D341Med (cell line): ENCODE results near the gene KSR1.
A peak's percentile ranks its signal among the peaks of the same experiment; 100 is the strongest.
"Not testable (repeated sequence)": the region's sequence is repeated elsewhere in the genome, so short reads cannot be mapped to it uniquely, and the experiment has no call there.

ENCODE experiments used
- DNase-seq: peaks from one replicate; pipeline ENCODE4 v3.0.0; 2012; ENCODE audit warnings: low spot score

The KSR1 gene

GRCh38 chr17:27426471-27426870 is 29.8 kb upstream of the KSR1 start:
- not testable (repeated sequence) for DNase-seq

GRCh38 chr17:27427166-27427862 is 28.9 kb upstream of the KSR1 start:
- not testable (repeated sequence) for DNase-seq

GRCh38 chr17:27428781-27429505 is 27.3 kb upstream of the KSR1 start:
- DNase-seq, result no peak

GRCh38 chr17:27429666-27430382 is 26.4 kb upstream of the KSR1 start:
- no peak for DNase-seq

- DNase-seq, result no peak
Observed at GRCh38 chr17:27430383-27430840, 25.8 kb upstream of the KSR1 start.

GRCh38 chr17:27430882-27431491 is 25.3 kb upstream of the KSR1 start:
- peak; percentile 64 for DNase-seq

GRCh38 chr17:27433521-27433920 is 22.7 kb upstream of the KSR1 start:
- DNase-seq, result no peak

GRCh38 chr17:27435431-27436070 is 20.7 kb upstream of the KSR1 start:
- DNase-seq, result not testable (repeated sequence)

GRCh38 chr17:27438348-27438998 is 17.8 kb upstream of the KSR1 start:
- DNase-seq, result no peak

GRCh38 chr17:27439342-27439741 is 16.9 kb upstream of the KSR1 start:
- DNase-seq, result no peak

- DNase-seq, result no peak
Observed at GRCh38 chr17:27442702-27443101, 13.5 kb upstream of the KSR1 start.

GRCh38 chr17:27443491-27443890 is 12.8 kb upstream of the KSR1 start:
- DNase-seq, result no peak

- no peak for DNase-seq
Observed at GRCh38 chr17:27445971-27446370, 10.3 kb upstream of the KSR1 start.

- DNase-seq, result no peak
Observed at GRCh38 chr17:27446569-27447301, 9.5 kb upstream of the KSR1 start.

- DNase-seq, result not testable (repeated sequence)
Observed at GRCh38 chr17:27448534-27448933, 7.7 kb upstream of the KSR1 start.

- DNase-seq, result no peak
Observed at GRCh38 chr17:27449541-27449940, 6.7 kb upstream of the KSR1 start.

GRCh38 chr17:27449988-27450387 is 6.3 kb upstream of the KSR1 start:
- DNase-seq, result no peak

- no peak for DNase-seq
Observed at GRCh38 chr17:27450416-27450815, 5.8 kb upstream of the KSR1 start.

- no peak for DNase-seq
Observed at GRCh38 chr17:27451906-27452305, 4.3 kb upstream of the KSR1 start.

- DNase-seq, result no peak
Observed at GRCh38 chr17:27452828-27453227, 3.4 kb upstream of the KSR1 start.

- DNase-seq, result no peak
Observed at GRCh38 chr17:27453471-27453870, 2.8 kb upstream of the KSR1 start.
